ENCODE measurements around the gene SPATA13. TPM values are rescaled to one million over a fixed set of nuclear protein-coding genes. Genes with fewer than 3 reads are reported as not detected.

The SPATA13 gene
- total RNA-seq, 1 donor from 2014 or later, result 2.7 TPM

DNA sequence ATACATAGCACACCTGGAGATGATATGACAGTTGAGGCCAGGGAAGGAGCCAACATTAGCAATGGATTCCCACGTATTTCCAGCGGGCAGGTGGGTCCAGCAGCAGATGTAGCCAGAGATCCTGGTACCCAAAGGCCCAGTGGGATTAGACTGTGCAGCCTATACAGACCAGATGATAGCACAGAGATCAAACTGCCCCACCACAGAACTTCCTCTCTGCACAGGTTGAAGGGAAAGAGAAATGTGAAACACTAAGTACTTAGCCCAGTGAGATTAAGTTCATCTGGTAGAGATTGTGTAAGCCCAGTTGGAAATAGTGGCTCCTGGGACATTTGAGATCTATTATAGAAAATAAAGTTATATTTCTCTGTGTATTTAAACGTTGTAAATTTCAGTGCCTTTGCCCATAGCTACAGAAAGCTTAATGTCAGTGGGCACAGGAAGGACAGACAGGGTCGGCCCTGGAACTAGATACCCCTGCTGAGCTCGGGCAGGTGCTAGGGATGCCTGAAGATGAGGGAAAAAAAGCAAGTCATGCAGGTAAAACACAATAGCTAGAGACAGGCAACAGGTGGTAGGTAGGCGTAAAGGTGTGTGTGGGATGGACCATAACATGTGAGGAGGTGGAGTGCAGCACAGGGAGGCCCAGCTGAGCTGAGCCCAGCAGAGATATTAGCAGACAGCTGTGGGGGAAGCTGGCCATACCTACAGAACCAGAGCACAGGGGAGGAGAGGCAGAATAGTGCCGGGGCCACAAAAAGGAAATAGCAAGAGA, 27.3 kb upstream of the SPATA13 start:
- Mint-ChIP-seq H3K36me3 (ENCODE audit: unreplicated experiment) (peaks cover 2% of the 10 kb centered on the region), H3K4me3 (ENCODE audit: unreplicated experiment) (no peak overlapping the region), H3K9me3 (ENCODE audit: unreplicated experiment) (peaks cover 6% of the 10 kb centered on the region), H3K4me1 (ENCODE audit: unreplicated experiment) (no peaks in the 10 kb centered on the region), H3K27me3 (ENCODE audit: unreplicated experiment) (peaks cover 3% of the 10 kb centered on the region), H3K27ac (ENCODE audit: unreplicated experiment) (no peak overlapping the region)
- TF ChIP-seq CTCF (IDR thresholded peaks at IDR 0.05), result no peak
- DNase-seq (ENCODE audit: extremely low spot score, unreplicated experiment), result no peak

GRCh38 chr13:24134231-24134630, 26.3 kb upstream of the SPATA13 start:
- Mint-ChIP-seq H3K9me3 (ENCODE audit: unreplicated experiment) (peaks cover 6% of the 10 kb centered on the region), H3K27me3 (ENCODE audit: unreplicated experiment) (peaks cover 3% of the 10 kb centered on the region), H3K4me1 (ENCODE audit: unreplicated experiment) (no peaks in the 10 kb centered on the region), H3K4me3 (ENCODE audit: unreplicated experiment) (no peak overlapping the region), H3K36me3 (ENCODE audit: unreplicated experiment) (peaks cover 2% of the 10 kb centered on the region), H3K27ac (ENCODE audit: unreplicated experiment) (no peak overlapping the region)
- no peak for TF ChIP-seq CTCF (IDR thresholded peaks at IDR 0.05)
- DNase-seq (ENCODE audit: extremely low spot score, unreplicated experiment), result no peak

GRCh38 chr13:24134757-24135156, 25.8 kb upstream of the SPATA13 start:
- H3K27me3 Mint-ChIP-seq (ENCODE audit: unreplicated experiment), result peaks cover 3% of the 10 kb centered on the region

DNA sequence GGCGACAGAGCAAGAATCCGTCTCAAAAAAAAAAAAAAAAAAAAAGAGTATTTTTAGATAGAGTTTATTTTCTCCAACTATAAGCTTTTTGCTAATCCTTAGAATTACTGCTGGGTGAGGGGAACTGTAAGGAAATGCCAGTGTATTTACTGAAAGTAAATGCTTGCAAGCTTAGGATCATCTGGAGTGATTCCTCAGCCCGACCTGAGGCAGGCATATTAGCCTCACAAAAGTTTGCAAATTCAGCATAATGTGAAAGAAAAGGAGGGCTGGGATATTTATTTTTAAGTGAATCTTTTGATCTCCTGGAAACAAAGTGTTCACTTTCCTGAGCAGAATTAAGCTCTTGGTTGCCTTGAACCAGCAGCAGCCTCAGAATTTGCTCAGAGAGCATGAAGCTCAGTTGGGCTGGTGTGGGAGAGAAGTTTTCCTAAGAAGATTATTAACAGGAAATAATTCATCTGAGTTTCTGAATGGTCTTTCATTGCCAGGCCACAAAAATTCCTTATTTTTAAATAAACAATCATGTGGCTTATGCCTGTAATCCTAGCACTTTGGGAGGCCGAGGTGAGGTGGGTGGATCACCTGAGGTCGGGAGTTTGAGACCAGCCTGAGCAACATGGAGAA, 24.7 kb upstream of the SPATA13 start:
- no peak overlapping the region for H3K4me3 Mint-ChIP-seq (ENCODE audit: unreplicated experiment)
- TF ChIP-seq CTCF (IDR thresholded peaks at IDR 0.05), result no peak
- H3K4me1 Mint-ChIP-seq (ENCODE audit: unreplicated experiment), result no peaks in the 10 kb centered on the region
- H3K9me3 Mint-ChIP-seq (ENCODE audit: unreplicated experiment), result peaks cover 6% of the 10 kb centered on the region
- H3K36me3 Mint-ChIP-seq (ENCODE audit: unreplicated experiment), result peaks cover 2% of the 10 kb centered on the region
- no peak for DNase-seq (ENCODE audit: extremely low spot score, unreplicated experiment)
- peaks cover 3% of the 10 kb centered on the region for H3K27me3 Mint-ChIP-seq (ENCODE audit: unreplicated experiment)
- no peak overlapping the region for H3K27ac Mint-ChIP-seq (ENCODE audit: unreplicated experiment)

More at GRCh38 chr13:24134757-24135156, 25.8 kb upstream of the SPATA13 start:
- H3K36me3 Mint-ChIP-seq (ENCODE audit: unreplicated experiment), result peaks cover 2% of the 10 kb centered on the region
- no peak for TF ChIP-seq CTCF (IDR thresholded peaks at IDR 0.05)
- H3K4me1 Mint-ChIP-seq (ENCODE audit: unreplicated experiment), result no peaks in the 10 kb centered on the region
- H3K4me3 Mint-ChIP-seq (ENCODE audit: unreplicated experiment), result no peak overlapping the region
- DNase-seq (ENCODE audit: extremely low spot score, unreplicated experiment), result no peak
- H3K9me3 Mint-ChIP-seq (ENCODE audit: unreplicated experiment), result peaks cover 6% of the 10 kb centered on the region
- no peak overlapping the region for H3K27ac Mint-ChIP-seq (ENCODE audit: unreplicated experiment)

- Mint-ChIP-seq H3K36me3 (ENCODE audit: unreplicated experiment) (no peaks in the 10 kb centered on the region), H3K27ac (ENCODE audit: unreplicated experiment) (no peak overlapping the region), H3K4me1 (ENCODE audit: unreplicated experiment) (no peaks in the 10 kb centered on the region), H3K9me3 (ENCODE audit: unreplicated experiment) (no peaks in the 10 kb centered on the region), H3K27me3 (ENCODE audit: unreplicated experiment) (no peaks in the 10 kb centered on the region), H3K4me3 (ENCODE audit: unreplicated experiment) (no peak overlapping the region)
- TF ChIP-seq CTCF (IDR thresholded peaks at IDR 0.05), result no peak
- DNase-seq (ENCODE audit: extremely low spot score, unreplicated experiment), result no peak
Observed at GRCh38 chr13:24138911-24139310, 21.6 kb upstream of the SPATA13 start.

All from osteocyte (in vitro differentiated cells).